Liver (tissue), 9 donors: Measurements from ENCODE around the gene PREB. TPM values are rescaled to one million over a fixed set of nuclear protein-coding genes. Genes with fewer than 3 reads are reported as not detected.
A peak's percentile ranks its signal among the peaks of the same experiment; 100 is the strongest.

Source experiments
- DNase-seq: peaks from one replicate; pipeline ENCODE4 v3.0.0-alpha.2; 2017; ENCODE audit warnings: low spot score
- H3K27ac ChIP-seq, 2 donors: one replicate each; pipeline ENCODE4 v1.7.0; 2013; ENCODE audit warnings: inconsistent platforms in 2 of 2, low read length in 2 of 2, control low read depth in 1 of 2, low read depth in 1 of 2, mild to moderate bottlenecking in 1 of 2
- H3K27me3 ChIP-seq, 4 donors: one replicate each; pipeline versions ENCODE4 v1.6.1 to v1.7.0; 2013; ENCODE audit warnings: low read length in 3 of 4, inconsistent platforms in 1 of 4, mild to moderate bottlenecking in 1 of 4, moderate library complexity in 1 of 4; ENCODE audit not compliant: control insufficient read depth in 4 of 4, insufficient read depth in 4 of 4
- H3K36me3 ChIP-seq, 4 donors: one replicate each; pipeline versions ENCODE4 v1.6.1 to v1.7.0; 2013; ENCODE audit warnings: low read length in 3 of 4, mild to moderate bottlenecking in 3 of 4, low read depth in 1 of 4, moderate library complexity in 1 of 4; ENCODE audit not compliant: control insufficient read depth in 4 of 4, insufficient read depth in 3 of 4
- H3K4me1 ChIP-seq, 4 donors: one replicate each; pipeline versions ENCODE4 v1.6.1 to v1.7.0; 2013; ENCODE audit warnings: low read length in 3 of 4, mild to moderate bottlenecking in 3 of 4, moderate library complexity in 1 of 4; ENCODE audit not compliant: control insufficient read depth in 4 of 4, insufficient read depth in 4 of 4
- H3K4me3 ChIP-seq, 3 donors: one replicate each; pipeline versions ENCODE4 v1.6.1 to v1.7.0; 2013; ENCODE audit warnings: low read length in 3 of 3, control low read depth in 1 of 3, low read depth in 1 of 3, mild to moderate bottlenecking in 1 of 3
- H3K9ac ChIP-seq, 2 donors: one replicate each; pipeline ENCODE4 v1.7.0; 2013; ENCODE audit warnings: low read length in 2 of 2, mild to moderate bottlenecking in 2 of 2, moderate library complexity in 2 of 2, control low read depth in 1 of 2, low read depth in 1 of 2
- H3K9me3 ChIP-seq, 4 donors: one replicate each; pipeline versions ENCODE4 v1.6.1 to v1.7.0; 2013; ENCODE audit warnings: low read length in 3 of 4; ENCODE audit not compliant: control insufficient read depth in 4 of 4
- EGR1 ChIP-seq, 2 donors: IDR thresholded peaks; 2 replicates each; pipeline ENCODE4 v1.6.1; 2016 to 2018; ENCODE audit warnings: antibody characterized with exemption in 2 of 2, low read depth in 2 of 2
- FOXA1 ChIP-seq: IDR thresholded peaks from 2 replicates; pipeline ENCODE4 v1.6.1; 2016; ENCODE audit warnings: antibody characterized with exemption
- HNF4A ChIP-seq, 2 donors: conservative IDR thresholded peaks; 2 replicates each; pipeline ENCODE4 v1.6.1; 2016; ENCODE audit warnings: antibody characterized with exemption in 2 of 2, mild to moderate bottlenecking in 2 of 2
- HNF4G ChIP-seq: IDR thresholded peaks from 2 replicates; pipeline ENCODE4 v1.6.1; 2016; ENCODE audit warnings: antibody characterized with exemption
- MAX ChIP-seq: IDR thresholded peaks from 2 replicates; pipeline ENCODE4 v1.6.1; 2016; ENCODE audit warnings: antibody characterized with exemption
- NR2F2 ChIP-seq: IDR thresholded peaks from 2 replicates; pipeline ENCODE4 v1.6.1; 2016; ENCODE audit warnings: antibody characterized with exemption
- TAF1 ChIP-seq: conservative IDR thresholded peaks from 2 replicates; pipeline ENCODE4 v1.6.1; 2016; ENCODE audit warnings: antibody characterized with exemption, mild to moderate bottlenecking
- WGBS: extraction: QIAGEN DNeasy Blood & Tissue Kit; methylation state at CpG from one replicate; pipeline ENCODE4 v1.1.7; 2013; 5-methylcytosine and 5-hydroxymethylcytosine counted together
- polyA plus RNA-seq, 2 donors: library from polyadenylated mRNA; stranded (reverse) in 1 of 2; unstranded in 1 of 2; fragments of 200-250 nt in 1 of 2; fragments of >200 nt in 1 of 2; fragmentation: Nextera tagmentation in 1 of 2; extraction: Ambion mirVana in 1 of 2; gene quantifications; one replicate each; pipeline versions ENCODE4 v1.2.1 to v1.2.3, GENCODE V29; 2013 to 2015
- total RNA-seq, 2 donors: library from RNA; depleted of rRNA; stranded (reverse); fragments of >200 nt; gene quantifications; one replicate each; pipeline ENCODE4 v1.2.3, GENCODE V29; 2014
- TF ChIP-seq, protein P1 (sequence below): IDR thresholded peaks from 2 replicates; pipeline ENCODE4 v1.6.1; 2016; ENCODE audit warnings: antibody characterized with exemption
- TF ChIP-seq, protein P2 (sequence below): IDR thresholded peaks from 2 replicates; pipeline ENCODE4 v1.6.1; 2016; ENCODE audit warnings: antibody characterized with exemption
- donor health status: healthy.
- donor health status: healthy.
- donor health status: healthy.
- donor health status: healthy.
- donor health status: healthy.

Gene PREB
- total and polyA plus RNA-seq, 4 donors, result 21.5 to 98.4 (median 60.9) TPM

DNA sequence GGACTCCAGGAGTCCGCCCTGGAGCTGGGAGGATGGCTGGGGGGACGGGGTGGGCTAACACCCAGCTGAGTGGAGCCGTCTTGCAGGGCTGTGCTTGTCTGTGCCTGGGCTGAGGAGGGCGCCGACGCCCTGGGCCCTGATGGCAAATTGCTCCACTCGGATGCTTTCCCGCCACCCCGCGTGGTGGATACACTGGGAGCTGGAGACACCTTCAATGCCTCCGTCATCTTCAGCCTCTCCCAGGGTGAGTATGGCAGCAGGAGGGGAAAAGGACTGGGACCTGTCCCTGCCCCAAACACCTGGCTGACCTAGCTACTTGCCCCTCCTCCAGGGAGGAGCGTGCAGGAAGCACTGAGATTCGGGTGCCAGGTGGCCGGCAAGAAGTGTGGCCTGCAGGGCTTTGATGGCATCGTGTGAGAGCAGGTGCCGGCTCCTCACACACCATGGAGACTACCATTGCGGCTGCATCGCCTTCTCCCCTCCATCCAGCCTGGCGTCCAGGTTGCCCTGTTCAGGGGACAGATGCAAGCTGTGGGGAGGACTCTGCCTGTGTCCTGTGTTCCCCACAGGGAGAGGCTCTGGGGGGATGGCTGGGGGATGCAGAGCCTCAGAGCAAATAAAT lies 35.0 kb downstream of the PREB start (continued):
- TF ChIP-seq, protein P1, sequence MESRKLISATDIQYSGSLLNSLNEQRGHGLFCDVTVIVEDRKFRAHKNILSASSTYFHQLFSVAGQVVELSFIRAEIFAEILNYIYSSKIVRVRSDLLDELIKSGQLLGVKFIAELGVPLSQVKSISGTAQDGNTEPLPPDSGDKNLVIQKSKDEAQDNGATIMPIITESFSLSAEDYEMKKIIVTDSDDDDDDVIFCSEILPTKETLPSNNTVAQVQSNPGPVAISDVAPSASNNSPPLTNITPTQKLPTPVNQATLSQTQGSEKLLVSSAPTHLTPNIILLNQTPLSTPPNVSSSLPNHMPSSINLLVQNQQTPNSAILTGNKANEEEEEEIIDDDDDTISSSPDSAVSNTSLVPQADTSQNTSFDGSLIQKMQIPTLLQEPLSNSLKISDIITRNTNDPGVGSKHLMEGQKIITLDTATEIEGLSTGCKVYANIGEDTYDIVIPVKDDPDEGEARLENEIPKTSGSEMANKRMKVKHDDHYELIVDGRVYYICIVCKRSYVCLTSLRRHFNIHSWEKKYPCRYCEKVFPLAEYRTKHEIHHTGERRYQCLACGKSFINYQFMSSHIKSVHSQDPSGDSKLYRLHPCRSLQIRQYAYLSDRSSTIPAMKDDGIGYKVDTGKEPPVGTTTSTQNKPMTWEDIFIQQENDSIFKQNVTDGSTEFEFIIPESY, result no peak
- TF ChIP-seq NR2F2 (no peak), EGR1 (IDR thresholded peaks at IDR 0.05; ENCODE audit: low read depth in 2 of 2) (no peak)
- TF ChIP-seq, protein P2, sequence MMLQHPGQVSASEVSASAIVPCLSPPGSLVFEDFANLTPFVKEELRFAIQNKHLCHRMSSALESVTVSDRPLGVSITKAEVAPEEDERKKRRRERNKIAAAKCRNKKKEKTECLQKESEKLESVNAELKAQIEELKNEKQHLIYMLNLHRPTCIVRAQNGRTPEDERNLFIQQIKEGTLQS, result no peak

- Histone ChIP-seq H3K4me1 (peaks cover 22 to 58% (median 51%) of the 10 kb centered on the region in 4 donors), H3K4me3 (no peak overlapping the region), H3K36me3 (peaks cover 8 to 30% (median 21%) of the 10 kb centered on the region in 4 donors), H3K27ac (peak overlapping the region in 1 of 2 donors; percentile 82), H3K9me3 (no peaks in the 10 kb centered on the region), H3K9ac (no peak overlapping the region), H3K27me3 (no peaks in the 10 kb centered on the region)
- TF ChIP-seq NR2F2 (no peak), HNF4A (conservative IDR thresholded peaks at IDR 0.05) (no peak), TAF1 (no peak)
- TF ChIP-seq, protein P2, result no peak
- no peak for DNase-seq
- 89% methylated on average over 14 of the region's 14 CpGs for WGBS
Observed at GRCh38 chr2:27097341-27097740, 37.1 kb downstream of the PREB start.

DNA sequence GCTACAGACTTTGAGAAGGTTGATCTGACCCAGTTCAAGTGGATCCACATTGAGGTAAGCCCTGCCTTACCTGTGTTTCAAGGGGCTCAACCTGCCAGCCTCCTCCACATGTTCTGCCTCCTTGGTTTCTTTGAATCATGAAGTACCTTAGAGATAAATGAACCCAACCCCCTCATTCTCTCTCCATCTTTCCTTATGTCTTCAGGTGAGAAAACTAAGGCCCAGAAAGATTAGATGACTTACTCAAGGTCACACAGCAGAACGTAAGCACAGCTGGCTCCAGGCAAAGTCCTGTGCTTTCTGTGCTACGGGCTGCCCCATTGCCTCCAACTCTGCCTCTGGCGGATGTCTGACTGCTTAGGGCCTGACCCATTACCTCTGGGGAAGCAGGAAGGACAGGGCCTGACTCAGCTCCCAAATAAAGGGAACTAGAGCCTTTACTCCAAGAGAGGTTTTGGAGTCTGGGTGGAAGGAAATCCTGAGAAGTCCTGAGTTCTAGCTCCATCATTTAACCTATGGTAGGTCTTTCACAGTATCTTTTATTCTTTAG lies 37.6 kb downstream of the PREB start:
- Histone ChIP-seq H3K4me3 (no peak overlapping the region), H3K36me3 (peaks cover 8 to 30% (median 21%) of the 10 kb centered on the region in 4 donors), H3K27me3 (no peaks in the 10 kb centered on the region), H3K27ac (peak overlapping the region; percentile 82 to 87), H3K4me1 (peaks cover 22 to 64% (median 56%) of the 10 kb centered on the region in 4 donors), H3K9me3 (no peaks in the 10 kb centered on the region), H3K9ac (no peak overlapping the region)
- no peak for DNase-seq
- TF ChIP-seq MAX (no peak), EGR1 (IDR thresholded peaks at IDR 0.05; ENCODE audit: low read depth in 2 of 2) (no peak), NR2F2 (no peak), HNF4G (no peak), HNF4A (conservative IDR thresholded peaks at IDR 0.05) (no peak), FOXA1 (no peak)
- WGBS, result 43% methylated on average over 3 of the region's 3 CpGs
